Parathyroid adenoma (tissue), 2 donors: Measurements from ENCODE around the gene HBEGF.

Source experiments
- H2AFZ ChIP-seq: fragments of 300-600 bp; sonication (generic); one replicate; pipeline ENCODE4 v1.7.0; 2017; ENCODE audit warnings: antibody characterized with exemption, mild to moderate bottlenecking
- H3K27ac ChIP-seq: fragments of 300-600 bp; sonication (generic); one replicate; pipeline ENCODE4 v1.7.0; 2017
- H3K27me3 ChIP-seq: fragments of 300-600 bp; sonication (generic); one replicate; pipeline ENCODE4 v1.7.0; 2017; ENCODE audit warnings: low read length; ENCODE audit not compliant: control insufficient read depth, insufficient read depth
- H3K36me3 ChIP-seq: fragments of 300-600 bp; sonication (generic); one replicate; pipeline ENCODE4 v1.7.0; 2017; ENCODE audit warnings: low read length; ENCODE audit not compliant: control insufficient read depth, insufficient read depth
- H3K4me1 ChIP-seq: fragments of 300-600 bp; sonication (generic); one replicate; pipeline ENCODE4 v1.7.0; 2017; ENCODE audit warnings: control low read depth
- H3K4me2 ChIP-seq: fragments of 300-600 bp; sonication (generic); one replicate; pipeline ENCODE4 v1.7.0; 2017; ENCODE audit warnings: low read length
- H3K4me3 ChIP-seq: fragments of 300-600 bp; sonication (generic); one replicate; pipeline ENCODE4 v1.7.0; 2017; ENCODE audit warnings: low read depth, low read length
- H3K79me2 ChIP-seq: fragments of 300-600 bp; sonication (generic); one replicate; pipeline ENCODE4 v1.7.0; 2017; ENCODE audit warnings: control low read depth
- H3K9ac ChIP-seq: fragments of 300-600 bp; sonication (generic); one replicate; pipeline ENCODE4 v1.7.0; 2017; ENCODE audit warnings: mild to moderate bottlenecking
- H3K9me3 ChIP-seq: fragments of 300-600 bp; sonication (generic); one replicate; pipeline ENCODE4 v1.7.0; 2017; ENCODE audit warnings: low read length; ENCODE audit not compliant: control insufficient read depth
- TF ChIP-seq, protein P1 (sequence below): fragments of 300-600 bp; sonication (generic); IDR thresholded peaks from one replicate; pipeline ENCODE4 v1.7.0; 2017; ENCODE audit warnings: antibody characterized with exemption, mild to moderate bottlenecking
- donor health status: primary hyperparathyroidism.

HBEGF gene

DNA sequence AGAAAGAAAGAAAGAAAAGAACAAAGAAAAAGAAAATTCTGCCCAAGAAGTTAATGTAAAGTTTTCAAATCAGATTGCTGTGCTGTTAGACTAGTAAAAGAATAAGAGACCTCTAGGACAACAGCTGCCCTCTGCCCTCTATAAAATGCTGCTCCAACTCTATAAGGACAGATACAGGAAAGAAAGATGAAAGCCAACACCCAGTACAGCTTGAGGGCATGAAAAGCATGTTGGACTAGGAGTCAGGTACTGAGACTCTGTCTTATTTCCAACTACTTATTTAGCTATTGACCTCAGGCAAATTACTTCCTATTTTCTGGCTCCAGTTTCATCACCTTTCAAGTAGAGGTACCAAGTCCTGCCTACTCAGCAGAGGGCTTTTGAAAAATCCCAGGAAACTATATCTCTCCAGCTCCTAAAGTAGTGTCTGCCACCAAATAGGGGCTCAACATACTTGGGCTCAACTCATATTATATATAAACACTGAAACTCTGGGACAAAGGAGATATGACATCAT is 5.7 kb downstream of the HBEGF start:
- H3K27ac ChIP-seq: no peak overlapping the region
- H3K36me3 ChIP-seq: no peaks in the 10 kb centered on the region
- no peaks in the 10 kb centered on the region for H3K9me3 ChIP-seq
- H3K4me1 ChIP-seq: no peaks in the 10 kb centered on the region
- no peak overlapping the region for H3K4me2 ChIP-seq
- H2AFZ ChIP-seq: no peak overlapping the region
- no peaks in the 10 kb centered on the region for H3K27me3 ChIP-seq
- no peak overlapping the region for H3K9ac ChIP-seq
- TF ChIP-seq, protein P1, sequence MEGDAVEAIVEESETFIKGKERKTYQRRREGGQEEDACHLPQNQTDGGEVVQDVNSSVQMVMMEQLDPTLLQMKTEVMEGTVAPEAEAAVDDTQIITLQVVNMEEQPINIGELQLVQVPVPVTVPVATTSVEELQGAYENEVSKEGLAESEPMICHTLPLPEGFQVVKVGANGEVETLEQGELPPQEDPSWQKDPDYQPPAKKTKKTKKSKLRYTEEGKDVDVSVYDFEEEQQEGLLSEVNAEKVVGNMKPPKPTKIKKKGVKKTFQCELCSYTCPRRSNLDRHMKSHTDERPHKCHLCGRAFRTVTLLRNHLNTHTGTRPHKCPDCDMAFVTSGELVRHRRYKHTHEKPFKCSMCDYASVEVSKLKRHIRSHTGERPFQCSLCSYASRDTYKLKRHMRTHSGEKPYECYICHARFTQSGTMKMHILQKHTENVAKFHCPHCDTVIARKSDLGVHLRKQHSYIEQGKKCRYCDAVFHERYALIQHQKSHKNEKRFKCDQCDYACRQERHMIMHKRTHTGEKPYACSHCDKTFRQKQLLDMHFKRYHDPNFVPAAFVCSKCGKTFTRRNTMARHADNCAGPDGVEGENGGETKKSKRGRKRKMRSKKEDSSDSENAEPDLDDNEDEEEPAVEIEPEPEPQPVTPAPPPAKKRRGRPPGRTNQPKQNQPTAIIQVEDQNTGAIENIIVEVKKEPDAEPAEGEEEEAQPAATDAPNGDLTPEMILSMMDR: no peak
- H3K4me3 ChIP-seq: no peak overlapping the region
- H3K79me2 ChIP-seq: no peaks in the 10 kb centered on the region

DNA sequence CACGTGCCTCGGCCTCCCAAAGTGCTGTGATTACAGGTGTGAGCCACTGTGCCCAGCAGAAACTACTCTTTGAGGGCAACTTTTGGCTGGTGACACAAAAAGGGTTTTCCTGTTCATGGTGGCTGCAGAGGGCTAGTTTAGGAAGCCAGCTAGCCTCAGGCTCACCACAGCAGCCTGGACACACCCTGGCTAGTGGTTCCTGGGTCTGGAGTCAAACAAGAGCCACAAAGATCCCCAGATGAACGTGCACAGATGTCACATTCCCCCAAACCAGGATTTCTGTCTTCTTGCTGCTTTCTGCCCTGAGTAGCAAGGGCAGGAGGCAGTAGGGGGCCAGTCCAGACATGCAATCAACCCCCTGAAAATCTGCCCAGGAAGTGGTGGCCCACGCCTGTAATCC is 6.8 kb downstream of the HBEGF start:
- Histone ChIP-seq H3K27ac (no peak overlapping the region), H3K4me3 (no peak overlapping the region), H3K79me2 (no peaks in the 10 kb centered on the region), H3K27me3 (no peaks in the 10 kb centered on the region), H3K4me2 (no peak overlapping the region), H3K36me3 (no peaks in the 10 kb centered on the region), H3K9ac (no peak overlapping the region), H2AFZ (no peak overlapping the region), H3K9me3 (no peaks in the 10 kb centered on the region), H3K4me1 (no peaks in the 10 kb centered on the region)
- TF ChIP-seq, protein P1: no peak

DNA sequence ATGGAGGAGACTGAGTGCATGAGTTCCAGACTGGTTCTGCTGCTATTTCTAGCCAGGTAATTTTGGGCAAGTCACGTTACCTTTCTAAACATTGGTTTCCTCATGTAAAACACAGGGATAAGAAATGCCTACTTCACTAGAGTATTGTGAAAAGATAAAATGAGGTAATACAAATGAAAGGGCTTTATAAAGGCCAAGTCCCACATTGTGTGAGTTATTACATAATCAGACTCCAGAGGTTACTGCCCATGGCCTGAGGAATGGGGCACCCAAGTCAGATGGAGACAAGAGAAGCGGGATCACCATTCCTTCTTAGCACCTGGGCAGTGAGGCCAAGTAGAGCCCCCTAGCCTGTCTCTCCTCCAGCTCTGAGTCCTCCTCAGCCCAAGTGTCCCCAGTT is 7.5 kb downstream of the HBEGF start:
- H3K4me1 ChIP-seq: no peaks in the 10 kb centered on the region
- H2AFZ ChIP-seq: no peak overlapping the region
- H3K9ac ChIP-seq: no peak overlapping the region
- TF ChIP-seq, protein P1: no peak
- H3K27me3 ChIP-seq: no peaks in the 10 kb centered on the region
- H3K79me2 ChIP-seq: no peaks in the 10 kb centered on the region
- no peak overlapping the region for H3K27ac ChIP-seq
- H3K36me3 ChIP-seq: no peaks in the 10 kb centered on the region
- no peak overlapping the region for H3K4me3 ChIP-seq
- H3K4me2 ChIP-seq: no peak overlapping the region
- H3K9me3 ChIP-seq: no peaks in the 10 kb centered on the region

DNA sequence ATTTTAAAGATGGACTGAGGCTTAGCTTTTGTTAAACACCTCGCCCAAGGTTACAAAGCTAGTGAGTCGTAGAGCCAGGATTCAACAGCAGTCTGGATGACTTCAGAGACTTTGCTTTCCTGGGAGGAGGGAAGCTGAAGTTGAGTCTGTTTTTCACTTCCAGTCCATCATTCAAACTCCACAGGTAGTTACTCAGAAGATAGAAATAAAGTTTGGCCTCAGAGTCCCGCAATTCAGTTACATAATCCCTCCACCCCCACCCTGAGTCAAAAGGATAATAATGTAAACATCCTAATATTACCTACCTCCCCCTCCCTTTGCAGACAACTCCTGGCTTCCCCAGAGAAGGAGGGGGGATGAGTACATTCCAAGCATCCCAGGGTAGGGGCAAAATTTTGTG is 8.1 kb downstream of the HBEGF start:
- H3K4me2 ChIP-seq: no peak overlapping the region
- TF ChIP-seq, protein P1: no peak
- no peaks in the 10 kb centered on the region for H3K36me3 ChIP-seq
- no peaks in the 10 kb centered on the region for H3K4me1 ChIP-seq
- no peak overlapping the region for H3K27ac ChIP-seq
- H3K9me3 ChIP-seq: no peaks in the 10 kb centered on the region
- H3K79me2 ChIP-seq: no peaks in the 10 kb centered on the region
- H3K27me3 ChIP-seq: no peaks in the 10 kb centered on the region
- H2AFZ ChIP-seq: no peak overlapping the region
- H3K4me3 ChIP-seq: no peak overlapping the region
- H3K9ac ChIP-seq: no peak overlapping the region

DNA sequence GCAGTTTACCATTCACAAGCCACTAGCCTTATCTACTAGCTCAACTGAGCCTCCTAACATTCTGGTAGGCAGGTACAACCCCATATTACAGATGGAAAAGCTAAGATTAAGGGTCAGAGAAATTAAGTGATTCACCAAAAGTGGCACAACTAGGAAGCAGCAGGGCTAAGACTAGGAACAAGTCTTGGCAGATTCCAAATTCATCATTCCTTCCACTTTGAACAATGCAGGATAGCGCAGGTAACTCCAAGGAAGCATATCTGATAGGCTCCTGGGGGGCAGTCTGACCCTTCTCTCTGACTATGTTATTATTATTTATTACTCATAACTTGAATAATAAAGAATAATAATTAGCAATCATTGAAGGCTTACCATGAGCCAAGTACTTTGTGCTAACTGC is 8.5 kb downstream of the HBEGF start:
- Histone ChIP-seq H3K9me3 (no peaks in the 10 kb centered on the region), H3K4me2 (no peak overlapping the region), H3K27ac (no peak overlapping the region), H3K36me3 (no peaks in the 10 kb centered on the region), H3K9ac (no peak overlapping the region), H2AFZ (no peak overlapping the region), H3K4me3 (no peak overlapping the region), H3K27me3 (no peaks in the 10 kb centered on the region), H3K79me2 (no peaks in the 10 kb centered on the region), H3K4me1 (no peaks in the 10 kb centered on the region)
- TF ChIP-seq, protein P1: no peak
